Activated naive CD8-positive, alpha-beta T cell treated with anti-CD3 and anti-CD28 coated beads, Interleukin-2, amount 10 ng/mL, durations not matched to agents 7 days and 5 days (primary cell): Measurements from ENCODE around the gene ARHGAP30. TPM values are rescaled to one million over a fixed set of nuclear protein-coding genes. Genes with fewer than 3 reads are reported as not detected.
"Not testable (repeated sequence)": the region's sequence is repeated elsewhere in the genome, so short reads cannot be mapped to it uniquely, and the experiment has no call there.

ENCODE experiments used
- ATAC-seq: fragments of 150-1000 bp; cut with Tn5 transposase; one replicate; pipeline ENCODE4 v1.10.0; 2021; ENCODE audit warnings: low read depth, moderate library complexity
- POLR2A ChIA-PET: fragments of 350-600 bp; sonication (Branson Sonifier 250); formaldehyde crosslinking; loops from one replicate; lab custom pipeline; 2021; ENCODE audit warnings: antibody characterized with exemption; lab: Charles Lee
- DNase-seq: peaks from one replicate; pipeline ENCODE4 v3.0.0; 2021
- H3K27ac Mint-ChIP-seq: one replicate; pipeline ENCODE4 v1.8.0; 2022; ENCODE audit warnings: mild to moderate bottlenecking, mixed read lengths
- H3K27me3 Mint-ChIP-seq: one replicate; pipeline ENCODE4 v1.8.0; 2022; ENCODE audit warnings: mild to moderate bottlenecking, moderate library complexity, mixed read lengths
- H3K36me3 Mint-ChIP-seq: one replicate; pipeline ENCODE4 v1.8.0; 2021; ENCODE audit warnings: mild to moderate bottlenecking, mixed read lengths
- H3K4me1 Mint-ChIP-seq: one replicate; pipeline ENCODE4 v1.8.0; 2021; ENCODE audit warnings: mixed read lengths
- H3K4me3 Mint-ChIP-seq: one replicate; pipeline ENCODE4 v1.8.0; 2022; ENCODE audit warnings: mild to moderate bottlenecking, moderate library complexity, mixed read lengths
- H3K9me3 Mint-ChIP-seq: one replicate; pipeline ENCODE4 v1.8.0; 2021; ENCODE audit warnings: mixed read lengths
- total RNA-seq, 2 experiments: library from RNA; stranded (reverse); gene quantifications; one replicate each; pipeline ENCODE4 v1.2.3, GENCODE V29; 2021

The ARHGAP30 gene, protein sequence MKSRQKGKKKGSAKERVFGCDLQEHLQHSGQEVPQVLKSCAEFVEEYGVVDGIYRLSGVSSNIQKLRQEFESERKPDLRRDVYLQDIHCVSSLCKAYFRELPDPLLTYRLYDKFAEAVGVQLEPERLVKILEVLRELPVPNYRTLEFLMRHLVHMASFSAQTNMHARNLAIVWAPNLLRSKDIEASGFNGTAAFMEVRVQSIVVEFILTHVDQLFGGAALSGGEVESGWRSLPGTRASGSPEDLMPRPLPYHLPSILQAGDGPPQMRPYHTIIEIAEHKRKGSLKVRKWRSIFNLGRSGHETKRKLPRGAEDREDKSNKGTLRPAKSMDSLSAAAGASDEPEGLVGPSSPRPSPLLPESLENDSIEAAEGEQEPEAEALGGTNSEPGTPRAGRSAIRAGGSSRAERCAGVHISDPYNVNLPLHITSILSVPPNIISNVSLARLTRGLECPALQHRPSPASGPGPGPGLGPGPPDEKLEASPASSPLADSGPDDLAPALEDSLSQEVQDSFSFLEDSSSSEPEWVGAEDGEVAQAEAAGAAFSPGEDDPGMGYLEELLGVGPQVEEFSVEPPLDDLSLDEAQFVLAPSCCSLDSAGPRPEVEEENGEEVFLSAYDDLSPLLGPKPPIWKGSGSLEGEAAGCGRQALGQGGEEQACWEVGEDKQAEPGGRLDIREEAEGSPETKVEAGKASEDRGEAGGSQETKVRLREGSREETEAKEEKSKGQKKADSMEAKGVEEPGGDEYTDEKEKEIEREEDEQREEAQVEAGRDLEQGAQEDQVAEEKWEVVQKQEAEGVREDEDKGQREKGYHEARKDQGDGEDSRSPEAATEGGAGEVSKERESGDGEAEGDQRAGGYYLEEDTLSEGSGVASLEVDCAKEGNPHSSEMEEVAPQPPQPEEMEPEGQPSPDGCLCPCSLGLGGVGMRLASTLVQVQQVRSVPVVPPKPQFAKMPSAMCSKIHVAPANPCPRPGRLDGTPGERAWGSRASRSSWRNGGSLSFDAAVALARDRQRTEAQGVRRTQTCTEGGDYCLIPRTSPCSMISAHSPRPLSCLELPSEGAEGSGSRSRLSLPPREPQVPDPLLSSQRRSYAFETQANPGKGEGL
- 100 to 1,000 TPM; 260 to 273 TPM for total RNA-seq

DNA sequence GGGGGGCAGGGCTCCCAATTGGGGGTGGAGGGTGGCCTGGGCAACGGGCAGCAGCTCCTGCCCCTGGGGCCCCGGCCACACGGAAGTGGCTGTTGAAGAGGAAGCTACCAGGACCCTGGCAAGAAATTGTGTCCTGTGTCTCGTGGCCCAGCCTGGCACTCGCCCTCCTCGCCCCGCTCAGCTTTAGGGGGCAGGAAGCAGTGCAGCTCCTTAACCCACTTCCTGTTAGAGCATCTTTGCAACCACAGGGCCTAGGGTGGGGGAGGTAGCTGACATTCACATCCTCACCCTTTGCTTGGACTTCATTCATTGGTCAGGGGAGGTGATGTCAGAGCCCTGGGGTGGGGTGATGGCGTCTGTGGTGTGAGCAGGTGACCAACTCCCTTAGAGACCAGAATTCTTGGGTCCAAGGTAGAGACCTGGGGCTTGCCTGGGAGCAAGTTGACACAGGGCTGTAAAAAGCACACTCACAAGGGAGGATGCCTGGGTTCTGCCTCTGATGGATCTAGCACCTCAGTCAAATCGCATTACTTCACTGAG lies at the start of gene ARHGAP30:
Gene ARHGAP30 (minus strand): TSS at position 161 of the 540 bp plus-strand sequence. CDS start 267 bp downstream, outside the sequence.
- ATAC-seq (peak; percentile 79), DNase-seq (peak; percentile 78)
- H3K4me3 Mint-ChIP-seq, result peak within 1 kb of the TSS; percentile 100
- H3K36me3 Mint-ChIP-seq, result peaks cover 29% of the 10 kb centered on the region
- no peaks in the 10 kb centered on the region for H3K27me3 Mint-ChIP-seq
- no peaks in the 10 kb centered on the region for H3K9me3 Mint-ChIP-seq
- H3K27ac Mint-ChIP-seq, result peak within 1 kb of the TSS; percentile 100
- POLR2A ChIA-PET, result interaction anchor here (0.5 to 7.7 kb wide), 26 partner anchors 9 to 362 kb away, joined by 3 to 159 read pairs (median 5); partner anchors contain the start of genes DEDD, F11R, KLHDC9 and NIT1
- peaks cover 47% of the 10 kb centered on the region for H3K4me1 Mint-ChIP-seq

DNA sequence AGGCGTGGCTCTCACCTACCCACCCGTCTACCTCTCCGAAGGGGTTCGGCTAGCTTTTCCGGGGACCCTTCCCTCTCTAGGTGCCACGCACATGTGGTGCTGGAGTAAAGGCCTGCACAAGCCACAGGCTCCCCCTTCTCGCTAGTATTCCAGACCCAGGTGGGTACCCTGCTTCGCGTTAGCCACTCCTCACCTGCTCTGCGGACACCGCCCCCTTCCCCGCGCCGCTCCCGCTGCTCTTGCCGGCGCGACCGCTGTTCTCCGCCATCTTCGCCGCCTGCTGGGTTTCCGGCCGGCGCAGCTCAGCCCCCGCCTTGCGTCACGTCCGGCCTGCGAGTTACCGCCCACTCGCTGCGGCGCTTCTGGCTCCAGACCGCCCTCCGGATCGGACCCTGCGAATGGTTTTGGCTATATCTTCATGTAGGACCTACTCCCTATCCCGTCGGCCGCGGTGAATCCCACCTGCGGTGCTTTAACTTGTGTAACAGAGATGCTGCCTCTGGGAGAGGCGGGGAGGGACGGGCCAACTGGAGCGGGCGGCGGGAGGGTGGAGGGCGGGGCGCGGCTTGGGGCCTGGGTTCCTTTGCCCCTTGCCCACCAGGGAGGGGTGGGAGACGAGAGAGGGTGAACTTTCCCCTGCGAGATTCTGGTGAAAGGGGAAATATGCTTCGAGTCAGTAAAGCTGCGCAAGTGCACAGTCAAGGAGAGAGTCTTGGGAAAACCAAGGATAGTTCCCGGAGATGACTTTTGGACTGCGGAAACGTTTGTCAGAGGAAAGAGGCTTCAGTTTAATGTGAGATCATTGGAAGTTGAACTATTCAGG lies 48.3 kb upstream of the ARHGAP30 start, which contains the start of the genes NIT1 and PFDN2:
Gene NIT1 (plus strand): TSS at position 347 of the 823 bp plus-strand sequence. CDS start 72 bp downstream, at position 419.
Gene PFDN2 (minus strand): TSS at position 279 of the 823 bp plus-strand sequence. CDS start 11 bp downstream, at position 268.
- H3K27me3 Mint-ChIP-seq, result no peaks in the 10 kb centered on the region
- H3K27ac Mint-ChIP-seq, result peak within 1 kb of the TSS; percentile 89
- DNase-seq (peak; percentile 90), ATAC-seq (peak; percentile 80)
- peaks cover 19% of the 10 kb centered on the region for H3K36me3 Mint-ChIP-seq
- no peaks in the 10 kb centered on the region for H3K9me3 Mint-ChIP-seq
- H3K4me3 Mint-ChIP-seq, result peak within 1 kb of the TSS; percentile 94
- peaks cover 45% of the 10 kb centered on the region for H3K4me1 Mint-ChIP-seq
- POLR2A ChIA-PET, result interaction anchor here (0.6 to 2.5 kb wide), 21 partner anchors 10 to 407 kb away, joined by 3 to 16 read pairs (median 4); partner anchors contain the start of genes ARHGAP30, CD48, F11R and KLHDC9

DNA sequence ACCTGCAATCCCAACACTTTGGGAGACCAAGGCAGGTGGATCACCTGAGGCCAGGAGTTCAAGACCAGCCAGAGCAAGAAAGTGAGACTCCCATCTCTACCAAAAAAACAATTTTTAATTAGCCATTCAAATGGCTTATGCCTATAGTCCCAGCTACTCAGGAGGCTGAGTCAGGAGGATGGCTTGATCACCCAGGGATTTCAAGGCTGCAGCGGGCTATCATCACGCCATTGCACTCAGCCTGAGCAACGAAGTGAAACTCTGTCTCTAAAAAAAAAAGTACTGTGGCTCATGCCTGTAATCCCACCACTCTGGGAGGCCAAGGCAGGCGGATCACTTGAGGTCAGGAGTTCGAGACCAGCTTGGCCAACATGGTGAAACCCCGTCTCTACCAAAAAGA lies 46.3 kb upstream of the ARHGAP30 start:
- peak overlapping the region; percentile 68 for H3K27ac Mint-ChIP-seq
- H3K36me3 Mint-ChIP-seq, result peaks cover 17% of the 10 kb centered on the region

DNA sequence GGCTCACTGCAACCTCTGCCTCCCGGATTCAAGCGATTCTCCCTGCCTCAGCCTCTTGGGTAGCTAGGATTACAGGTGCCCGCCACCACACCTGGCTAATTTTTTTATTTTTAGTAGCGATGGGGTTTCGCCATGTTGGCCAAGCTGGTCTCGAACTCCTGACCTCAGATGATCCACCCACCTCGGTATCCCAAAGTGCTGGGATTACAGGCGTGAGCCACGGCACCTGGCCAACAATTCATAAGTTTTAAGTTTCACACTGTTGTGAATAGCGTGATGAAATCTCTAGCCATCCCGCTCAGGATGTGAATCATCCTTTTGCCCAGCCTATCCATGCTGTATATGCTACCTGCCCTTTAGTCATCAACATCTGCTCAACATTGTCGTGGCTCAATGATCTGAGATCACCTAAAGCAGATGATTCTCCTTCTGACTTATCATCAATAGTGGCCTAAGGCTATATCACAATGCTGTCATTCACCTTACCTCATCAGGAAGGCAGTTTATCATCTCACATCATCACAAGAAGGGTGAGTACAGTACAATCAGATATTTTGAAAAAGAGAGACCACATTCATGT lies 45.5 kb upstream of the ARHGAP30 start:
- Mint-ChIP-seq H3K4me3 (peak overlapping the region; percentile 19), H3K4me1 (peaks cover 48% of the 10 kb centered on the region), H3K27ac (peak overlapping the region; percentile 68), H3K9me3 (no peaks in the 10 kb centered on the region), H3K36me3 (peaks cover 17% of the 10 kb centered on the region), H3K27me3 (no peaks in the 10 kb centered on the region)
- ATAC-seq (no peak), DNase-seq (no peak)
- POLR2A ChIA-PET, result no interaction called here

More for the DNA sequence above, 46.3 kb upstream of the ARHGAP30 start:
- H3K9me3 Mint-ChIP-seq, H3K27me3 Mint-ChIP-seq, POLR2A ChIA-PET, ATAC-seq, DNase-seq: not testable (repeated sequence)
- H3K4me1 Mint-ChIP-seq, result peaks cover 49% of the 10 kb centered on the region
- H3K4me3 Mint-ChIP-seq, result peak overlapping the region; percentile 26

DNA sequence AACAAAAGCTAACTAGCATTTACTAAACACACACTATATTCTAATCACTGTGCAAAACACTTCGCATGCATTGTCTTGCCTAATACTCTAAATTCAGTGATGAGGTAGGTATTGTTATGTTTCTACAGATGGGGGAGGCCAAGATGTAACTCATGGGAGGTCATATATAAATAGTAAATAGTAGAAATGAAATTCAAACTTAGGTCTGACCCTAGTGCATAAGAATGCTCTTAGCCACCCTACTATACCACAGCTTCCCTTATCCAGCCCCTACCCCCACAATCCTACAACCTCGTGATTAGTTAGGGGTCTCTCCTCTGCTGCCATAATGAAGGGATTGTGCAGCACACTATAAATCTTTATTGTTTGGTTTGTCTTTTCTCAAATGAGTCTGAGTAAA lies 44.9 kb upstream of the ARHGAP30 start:
- H3K36me3 Mint-ChIP-seq, result peaks cover 15% of the 10 kb centered on the region
- H3K27ac Mint-ChIP-seq, result peak overlapping the region; percentile 33
- H3K27me3 Mint-ChIP-seq, result no peaks in the 10 kb centered on the region
- DNase-seq, result no peak
- POLR2A ChIA-PET, result no interaction called here
- no peaks in the 10 kb centered on the region for H3K9me3 Mint-ChIP-seq
- ATAC-seq, result no peak
- peaks cover 43% of the 10 kb centered on the region for H3K4me1 Mint-ChIP-seq
- no peak overlapping the region for H3K4me3 Mint-ChIP-seq

DNA sequence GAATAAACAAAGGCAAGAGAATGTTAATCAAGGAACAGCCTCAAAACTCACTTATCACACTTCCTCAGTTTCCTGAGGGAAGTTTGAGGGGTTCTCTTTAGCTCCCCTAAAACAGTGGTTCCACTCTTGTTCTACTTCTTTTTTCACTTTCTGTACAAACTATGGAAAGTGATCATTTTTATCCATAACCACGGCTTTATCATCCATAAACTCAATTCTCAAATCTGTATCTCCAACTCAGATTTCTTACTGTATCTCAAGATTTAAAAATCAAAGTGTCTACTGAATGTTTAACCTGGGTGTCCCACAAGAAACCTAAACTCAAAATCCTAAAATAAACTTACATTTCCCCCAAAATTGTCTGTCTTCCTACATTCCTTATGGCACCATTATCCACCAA lies 44.2 kb upstream of the ARHGAP30 start:
- POLR2A ChIA-PET, result no interaction called here
- no peak overlapping the region for H3K4me3 Mint-ChIP-seq

DNA sequence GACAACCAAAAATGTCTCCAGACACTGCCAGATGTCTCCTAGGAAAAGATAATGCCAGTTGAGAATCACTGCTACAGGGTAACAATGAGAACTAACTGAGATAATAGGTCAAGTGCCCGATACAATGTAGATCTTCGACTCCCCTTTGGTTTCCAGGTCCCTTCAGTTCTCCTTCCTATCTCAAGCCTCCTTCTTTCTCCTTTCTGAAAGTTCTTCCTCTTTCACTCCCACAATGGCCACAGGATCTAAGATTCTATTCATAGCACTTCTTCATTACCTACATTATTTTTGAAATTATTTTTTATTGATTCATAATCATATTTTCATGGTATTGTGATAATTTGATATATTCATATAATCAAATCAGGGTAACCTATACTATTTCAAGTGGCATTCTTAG lies 41.8 kb upstream of the ARHGAP30 start:
- ATAC-seq (no peak), DNase-seq (no peak)
- POLR2A ChIA-PET, result no interaction called here
- H3K36me3 Mint-ChIP-seq, result peaks cover 21% of the 10 kb centered on the region
- no peaks in the 10 kb centered on the region for H3K27me3 Mint-ChIP-seq
- H3K27ac Mint-ChIP-seq, result no peak overlapping the region
- H3K9me3 Mint-ChIP-seq, result no peaks in the 10 kb centered on the region
- peaks cover 34% of the 10 kb centered on the region for H3K4me1 Mint-ChIP-seq
- H3K4me3 Mint-ChIP-seq, result no peak overlapping the region

More for the DNA sequence above, 44.2 kb upstream of the ARHGAP30 start:
- DNase-seq, result no peak
- Mint-ChIP-seq H3K9me3 (no peaks in the 10 kb centered on the region), H3K27me3 (no peaks in the 10 kb centered on the region), H3K36me3 (peaks cover 17% of the 10 kb centered on the region), H3K27ac (peak overlapping the region; percentile 33), H3K4me1 (peaks cover 39% of the 10 kb centered on the region)
- ATAC-seq, result no peak

DNA sequence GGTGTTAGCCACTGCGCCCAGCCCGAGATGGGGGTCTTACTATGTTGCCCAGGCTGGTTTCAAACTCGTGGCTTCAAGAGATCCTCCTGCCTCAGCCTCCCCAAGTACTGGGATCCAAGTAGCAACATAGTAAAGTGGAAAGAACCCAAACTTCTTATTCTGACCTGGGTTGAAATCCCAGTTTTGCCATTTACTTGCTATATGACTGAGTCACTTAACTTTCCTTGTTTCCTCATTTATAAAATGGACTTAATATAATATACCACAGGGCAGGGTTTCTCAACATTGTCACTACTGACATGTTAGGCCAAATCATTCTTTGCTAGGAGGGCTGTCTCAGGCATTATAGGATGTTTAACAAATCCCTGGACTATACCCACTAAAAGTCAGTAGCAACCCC lies 41.4 kb upstream of the ARHGAP30 start:
- peaks cover 21% of the 10 kb centered on the region for H3K36me3 Mint-ChIP-seq
- no peak for ATAC-seq
- no peak overlapping the region for H3K4me3 Mint-ChIP-seq
- no peaks in the 10 kb centered on the region for H3K27me3 Mint-ChIP-seq
- POLR2A ChIA-PET, result no interaction called here
- H3K4me1 Mint-ChIP-seq, result peaks cover 31% of the 10 kb centered on the region
- DNase-seq, result no peak
- H3K9me3 Mint-ChIP-seq, result no peaks in the 10 kb centered on the region
- no peak overlapping the region for H3K27ac Mint-ChIP-seq

DNA sequence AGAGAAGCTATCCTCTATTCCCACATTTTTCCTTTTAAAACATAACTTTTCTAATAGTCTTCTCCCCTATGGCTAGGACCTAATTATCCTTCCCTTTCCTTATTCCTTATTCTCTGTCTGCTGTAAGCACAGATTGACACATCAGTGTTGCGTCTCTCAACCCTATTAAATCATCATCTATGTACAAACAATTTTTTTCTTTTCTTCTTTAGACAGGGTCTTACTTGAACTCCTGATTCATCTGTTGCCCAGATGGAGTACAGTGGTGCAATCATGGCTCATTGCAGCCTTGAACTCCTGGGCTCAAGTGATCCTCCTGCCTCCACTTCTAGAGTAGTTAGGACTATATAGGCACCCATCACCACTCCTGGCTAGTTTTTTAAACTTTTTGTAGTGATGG lies 36.7 kb upstream of the ARHGAP30 start:
- POLR2A ChIA-PET, result interaction anchor here (0.6 to 2.6 kb wide), 2 partner anchors 11 to 95 kb away, joined by 5 to 11 read pairs; partner anchors contain the start of genes NIT1 and PFDN2
- no peak overlapping the region for H3K27ac Mint-ChIP-seq
- DNase-seq (no peak), ATAC-seq (no peak)
- H3K9me3 Mint-ChIP-seq, result no peaks in the 10 kb centered on the region
- H3K36me3 Mint-ChIP-seq, result peaks cover 22% of the 10 kb centered on the region
- peaks cover 7% of the 10 kb centered on the region for H3K4me1 Mint-ChIP-seq
- no peak overlapping the region for H3K4me3 Mint-ChIP-seq
- H3K27me3 Mint-ChIP-seq, result no peaks in the 10 kb centered on the region

DNA sequence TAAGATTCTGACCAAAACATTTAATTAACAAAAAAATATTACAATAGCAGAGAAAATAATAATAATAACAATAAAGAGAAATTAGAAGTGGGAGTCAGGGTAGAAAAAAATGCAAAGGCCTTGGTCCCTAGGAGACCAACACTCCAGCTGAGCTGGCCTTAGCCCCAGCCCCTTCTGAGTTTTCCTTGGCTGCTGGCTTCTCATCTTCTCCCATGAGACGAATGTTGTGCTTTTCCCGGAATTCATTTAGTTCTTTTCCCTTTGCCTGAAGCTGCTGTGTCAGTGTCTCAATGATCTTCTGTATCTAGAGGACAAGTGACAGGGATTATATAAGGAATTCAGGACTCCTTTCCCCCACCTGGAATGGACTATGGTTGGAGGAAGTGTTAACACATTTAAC lies 30.9 kb upstream of the ARHGAP30 start:
- no peak overlapping the region for H3K27ac Mint-ChIP-seq
- DNase-seq (no peak), ATAC-seq (no peak)
- H3K4me1 Mint-ChIP-seq, result peaks cover 19% of the 10 kb centered on the region
- POLR2A ChIA-PET, result interaction anchor here (0.6 to 7.0 kb wide), 3 partner anchors 17 to 61 kb away, joined by 3 to 118 read pairs (median 9); partner anchors contain the start of genes ARHGAP30, NIT1 and PFDN2
- H3K4me3 Mint-ChIP-seq, result no peak overlapping the region
- no peaks in the 10 kb centered on the region for H3K9me3 Mint-ChIP-seq
- H3K36me3 Mint-ChIP-seq, result peaks cover 5% of the 10 kb centered on the region
- H3K27me3 Mint-ChIP-seq, result no peaks in the 10 kb centered on the region

DNA sequence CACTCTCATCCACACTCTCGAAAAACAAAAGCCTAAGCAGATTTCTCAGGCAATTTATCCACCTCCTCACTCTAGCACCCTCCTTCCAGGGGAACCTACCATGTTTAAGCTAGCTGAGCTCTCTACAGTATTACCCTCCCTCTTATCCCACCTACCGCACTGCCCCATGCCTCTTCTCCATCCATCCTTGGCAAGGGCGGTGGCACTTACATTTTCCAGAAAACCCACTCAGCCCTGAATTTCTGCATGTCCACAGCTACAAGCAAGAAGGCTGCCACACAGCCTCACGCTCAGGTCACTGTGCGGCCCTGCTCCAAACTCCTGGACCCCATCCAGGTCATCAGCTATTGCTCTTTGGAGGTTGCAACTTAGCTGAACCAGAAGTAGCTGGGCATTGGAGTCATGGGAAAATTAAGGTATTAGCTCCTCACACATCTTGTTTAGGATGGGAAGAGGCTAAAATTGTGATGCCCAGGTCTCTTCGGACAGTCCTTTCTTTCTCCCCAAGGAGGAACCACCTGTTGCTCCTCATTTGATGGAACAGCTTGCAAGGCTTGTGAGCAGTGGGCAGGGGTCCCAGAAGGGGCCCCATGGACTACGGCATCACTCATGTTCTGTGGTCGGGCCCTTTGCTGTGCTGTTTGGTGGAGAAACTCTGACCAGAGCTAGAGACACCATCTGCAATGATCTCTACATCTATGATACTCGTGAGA lies 29.6 kb upstream of the ARHGAP30 start:
- Mint-ChIP-seq H3K4me3 (peak overlapping the region; percentile 77), H3K9me3 (no peaks in the 10 kb centered on the region), H3K27me3 (no peaks in the 10 kb centered on the region), H3K4me1 (peaks cover 20% of the 10 kb centered on the region), H3K27ac (peak overlapping the region; percentile 70), H3K36me3 (peaks cover 3% of the 10 kb centered on the region)
- ATAC-seq (no peak), DNase-seq (peak; percentile 17)
- POLR2A ChIA-PET, result interaction anchor here (1.4 to 7.0 kb wide), 7 partner anchors 18 to 102 kb away, joined by 3 to 118 read pairs (median 8); partner anchors contain the start of genes ARHGAP30, DEDD, NIT1 and PFDN2
